LNCaP clone FGC (cell line): Measurements from ENCODE around the gene MIS18A.

Source experiments
- DNase-seq: peaks from one replicate; pipeline ENCODE4 v3.0.0-alpha.2; 2011; ENCODE audit warnings: low read depth
- H3K4me3 ChIP-seq: 2 replicates; pipeline ENCODE4 v1.5.1; 2011; ENCODE audit warnings: mild to moderate bottlenecking, low read depth, low read length, control low read depth
- CTCF ChIP-seq: IDR thresholded peaks from 2 replicates; pipeline ENCODE4 v1.5.1; 2012; ENCODE audit warnings: mild to moderate bottlenecking; ENCODE audit not compliant: control insufficient read depth, insufficient read depth; ENCODE audit errors: extremely low read depth

MIS18A gene

GRCh38 chr21:32245971-32246370 lies 32.9 kb downstream of the MIS18A start:
- H3K4me3 ChIP-seq: no peak overlapping the region
- no peak for DNase-seq
- no peak for TF ChIP-seq CTCF

GRCh38 chr21:32240851-32241687 lies 37.8 kb downstream of the MIS18A start:
- no peak for TF ChIP-seq CTCF
- H3K4me3 ChIP-seq: 0 out of 2 replicates have a peak overlapping the region, but pooled peaks have one; percentile 16
- DNase-seq: peak; percentile 69

- TF ChIP-seq CTCF: no peak
- no peak overlapping the region for H3K4me3 ChIP-seq
- DNase-seq: no peak
These were observed 39.3 kb downstream of the MIS18A start for GRCh38 chr21:32239551-32239950.

- DNase-seq: no peak
- H3K4me3 ChIP-seq: no peak overlapping the region
- no peak for TF ChIP-seq CTCF
These were observed 40.8 kb downstream of the MIS18A start for GRCh38 chr21:32238063-32238462.

GRCh38 chr21:32237021-32237420 lies 41.8 kb downstream of the MIS18A start:
- DNase-seq: no peak
- TF ChIP-seq CTCF: no peak
- H3K4me3 ChIP-seq: no peak overlapping the region

GRCh38 chr21:32233722-32234301 lies 45.0 kb downstream of the MIS18A start:
- no peak overlapping the region for H3K4me3 ChIP-seq
- no peak for DNase-seq
- TF ChIP-seq CTCF: no peak
